Stimulated activated CD4-positive, alpha-beta T cell treated with anti-CD3 and anti-CD28 coated beads, TNF-alpha, amount 100 ng/mL, for 1 hour (primary cell): ENCODE results near the gene HADHB.
"Not testable (repeated sequence)": the region's sequence is repeated elsewhere in the genome, so short reads cannot be mapped to it uniquely, and the experiment has no call there.

ENCODE experiments used
- DNase-seq, 3 donors: peaks; one replicate each; pipeline ENCODE4 v3.0.0-alpha.2; 2020; ENCODE audit warnings: low read depth in 3 of 3, low spot score in 1 of 3

Gene HADHB

GRCh38 chr2:26326514-26326913 lies 81.8 kb downstream of the HADHB start:
- no peak for DNase-seq

GRCh38 chr2:26327291-26328272 lies 82.8 kb downstream of the HADHB start:
- DNase-seq, result no peak

GRCh38 chr2:26329083-26329482 lies 84.3 kb downstream of the HADHB start:
- DNase-seq, result not testable (repeated sequence)

GRCh38 chr2:26330114-26330549 lies 85.4 kb downstream of the HADHB start:
- peak; percentile 54 to 75 (median 60) for DNase-seq

- DNase-seq, result no peak
Observed at GRCh38 chr2:26330604-26331003, 85.9 kb downstream of the HADHB start.

GRCh38 chr2:26331321-26331720 lies 86.6 kb downstream of the HADHB start:
- DNase-seq, result not testable (repeated sequence)

- DNase-seq, result no peak
Observed at GRCh38 chr2:26333293-26333692, 88.6 kb downstream of the HADHB start.

- no peak for DNase-seq
Observed at GRCh38 chr2:26335231-26335630, 90.5 kb downstream of the HADHB start.

GRCh38 chr2:26336719-26337118 lies 92.0 kb downstream of the HADHB start:
- no peak for DNase-seq

- DNase-seq, result no peak
Observed at GRCh38 chr2:26337298-26337697, 92.6 kb downstream of the HADHB start.
